OCI-LY7 (cell line): ENCODE data around the gene DCC. TPM values are rescaled to one million over a fixed set of nuclear protein-coding genes. Genes with fewer than 3 reads are reported as not detected.

ENCODE experiments used
- BruUV-seq: library from RNA; stranded (reverse); fragments of 400-500 nt; replicated peaks from 2 replicates; lab custom pipeline; 2021; lab: Mats Ljungman, UMichigan
- CTCF ChIA-PET: fragments of 300-600 bp; sonication (Branson Sonifier 250); formaldehyde crosslinking; loops from one replicate; lab custom pipeline; 2022; ENCODE audit warnings: antibody characterized with exemption; ENCODE audit not compliant: unreplicated experiment; lab: Charles Lee
- POLR2A ChIA-PET: fragments of 300-600 bp; sonication (Branson Sonifier 250); formaldehyde crosslinking; loops from one replicate; lab custom pipeline; 2022; ENCODE audit warnings: antibody characterized with exemption; lab: Charles Lee
- DNase-seq: peaks from one replicate; pipeline ENCODE4 v3.0.0-alpha.2; 2015; ENCODE audit warnings: low spot score
- H2AFZ ChIP-seq: fragments of 200-600 bp; sonication (generic), shearing (Covaris generic); 2 replicates; pipeline ENCODE4 v1.6.1; 2014; ENCODE audit warnings: mild to moderate bottlenecking, antibody characterized with exemption, low read length, moderate library complexity
- H3K27ac ChIP-seq: fragments of 200-600 bp; sonication (generic); 2 replicates; pipeline ENCODE4 v1.5.1; 2014; ENCODE audit warnings: mixed run types, low read depth, mild to moderate bottlenecking, moderate library complexity, low read length, inconsistent platforms; ENCODE audit not compliant: poor library complexity, severe bottlenecking
- H3K36me3 ChIP-seq: fragments of 200-600 bp; sonication (generic); 2 replicates; pipeline ENCODE4 v1.6.1; 2014; ENCODE audit warnings: mild to moderate bottlenecking, antibody characterized with exemption, low read length, moderate library complexity, mixed read lengths; ENCODE audit not compliant: insufficient read depth
- H3K4me1 ChIP-seq: fragments of 200-600 bp; sonication (generic); 2 replicates; pipeline ENCODE4 v1.5.1; 2014; ENCODE audit warnings: mild to moderate bottlenecking, low read length; ENCODE audit not compliant: insufficient read depth, poor library complexity, severe bottlenecking
- H3K4me2 ChIP-seq: fragments of 200-600 bp; sonication (generic); 2 replicates; pipeline ENCODE4 v1.6.1; 2014; ENCODE audit warnings: mild to moderate bottlenecking, low read length
- H3K4me3 ChIP-seq: fragments of 200-600 bp; sonication (generic); 2 replicates; pipeline ENCODE4 v1.5.1; 2014; ENCODE audit warnings: mild to moderate bottlenecking, low read depth, low read length; ENCODE audit not compliant: poor library complexity, severe bottlenecking
- H3K79me2 ChIP-seq: fragments of 200-600 bp; sonication (generic); 2 replicates; pipeline ENCODE4 v1.6.1; 2016; ENCODE audit warnings: low read depth, mild to moderate bottlenecking, low read length, moderate library complexity, mixed read lengths; ENCODE audit not compliant: insufficient read depth
- H3K9me2 ChIP-seq: fragments of 200-600 bp; sonication (generic); 2 replicates; pipeline ENCODE4 v1.6.1; 2016; ENCODE audit warnings: mild to moderate bottlenecking, low read length, mixed read lengths; ENCODE audit not compliant: insufficient read depth
- H3K9me3 ChIP-seq: fragments of 200-600 bp; sonication (generic); 2 replicates; pipeline ENCODE4 v1.6.1; 2014; ENCODE audit warnings: mild to moderate bottlenecking, mixed run types, low read length, mixed read lengths
- H4K20me1 ChIP-seq: fragments of 200-600 bp; sonication (generic); 2 replicates; pipeline ENCODE4 v1.6.1; 2014; ENCODE audit warnings: mild to moderate bottlenecking, antibody characterized with exemption, low read length, moderate library complexity, mixed read lengths; ENCODE audit not compliant: insufficient read depth
- EZH2phosphoT487 ChIP-seq: fragments of 200-600 bp; sonication (generic); IDR thresholded peaks from 2 replicates; pipeline ENCODE4 v1.6.1; 2018; ENCODE audit warnings: low read depth, borderline replicate concordance, mild to moderate bottlenecking, mixed run types, antibody characterized with exemption, low read length, moderate library complexity, mixed read lengths
- intact Hi-C: fragments of 100-400 bp; cut with micrococcal nuclease; formaldehyde crosslinking; loops from one replicate; pipeline ENCODE4 v1.10.0; 2022; ENCODE audit not compliant: unreplicated experiment
- total RNA-seq, 2 experiments: library from RNA; depleted of rRNA in 1 of 2; stranded (reverse); fragments of >200 nt in 1 of 2; shearing (Covaris generic) in 1 of 2; gene quantifications; 2 replicates each; pipeline ENCODE4 v1.2.3, GENCODE V29; 2014 to 2022
- TF ChIP-seq, protein P1 (sequence below): fragments of 200-600 bp; sonication (generic); conservative IDR thresholded peaks from 2 replicates; pipeline ENCODE4 v1.5.1; 2014; ENCODE audit warnings: mild to moderate bottlenecking, antibody characterized with exemption, low read length, moderate library complexity, mixed read lengths

DCC gene
- total RNA-seq, 2 experiments from 2014 or later: not detected

DNA sequence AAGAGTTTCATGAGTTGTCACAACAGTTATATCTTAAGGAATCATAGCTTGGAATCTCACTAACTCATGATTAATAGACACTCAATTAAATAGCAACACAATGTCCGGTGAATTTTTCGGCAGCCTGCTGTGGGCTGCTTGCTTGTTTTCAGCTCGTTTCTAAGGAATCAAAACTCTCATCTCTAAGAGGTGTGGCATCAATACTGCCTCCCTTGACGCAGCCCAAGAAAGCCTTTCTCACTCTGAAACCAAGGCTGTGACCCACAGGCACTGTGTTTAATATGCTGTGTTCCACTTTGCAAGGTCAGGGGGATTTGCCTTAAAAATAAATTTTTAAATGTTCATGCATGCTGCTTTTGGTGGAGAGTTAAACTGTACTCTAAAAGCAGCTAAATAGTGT lies 5.4 kb downstream of the DCC start:
- H3K27ac ChIP-seq: no peak overlapping the region
- H3K4me3 ChIP-seq: no peak overlapping the region
- no peaks in the 10 kb centered on the region for H3K36me3 ChIP-seq
- H3K4me1 ChIP-seq: no peaks in the 10 kb centered on the region
- ChIA-PET POLR2A (no interaction called here), CTCF (no interaction called here)
- DNase-seq: no peak
- H2AFZ ChIP-seq: no peak overlapping the region
- no peaks in the 10 kb centered on the region for H3K9me3 ChIP-seq
- no peaks in the 10 kb centered on the region for H3K79me2 ChIP-seq
- H4K20me1 ChIP-seq: no peaks in the 10 kb centered on the region
- intact Hi-C loops: no loop called here
- no peak overlapping the region for H3K4me2 ChIP-seq
- no TSS peak for BruUV-seq
- H3K9me2 ChIP-seq: no peaks in the 10 kb centered on the region
- TF ChIP-seq, protein P1, sequence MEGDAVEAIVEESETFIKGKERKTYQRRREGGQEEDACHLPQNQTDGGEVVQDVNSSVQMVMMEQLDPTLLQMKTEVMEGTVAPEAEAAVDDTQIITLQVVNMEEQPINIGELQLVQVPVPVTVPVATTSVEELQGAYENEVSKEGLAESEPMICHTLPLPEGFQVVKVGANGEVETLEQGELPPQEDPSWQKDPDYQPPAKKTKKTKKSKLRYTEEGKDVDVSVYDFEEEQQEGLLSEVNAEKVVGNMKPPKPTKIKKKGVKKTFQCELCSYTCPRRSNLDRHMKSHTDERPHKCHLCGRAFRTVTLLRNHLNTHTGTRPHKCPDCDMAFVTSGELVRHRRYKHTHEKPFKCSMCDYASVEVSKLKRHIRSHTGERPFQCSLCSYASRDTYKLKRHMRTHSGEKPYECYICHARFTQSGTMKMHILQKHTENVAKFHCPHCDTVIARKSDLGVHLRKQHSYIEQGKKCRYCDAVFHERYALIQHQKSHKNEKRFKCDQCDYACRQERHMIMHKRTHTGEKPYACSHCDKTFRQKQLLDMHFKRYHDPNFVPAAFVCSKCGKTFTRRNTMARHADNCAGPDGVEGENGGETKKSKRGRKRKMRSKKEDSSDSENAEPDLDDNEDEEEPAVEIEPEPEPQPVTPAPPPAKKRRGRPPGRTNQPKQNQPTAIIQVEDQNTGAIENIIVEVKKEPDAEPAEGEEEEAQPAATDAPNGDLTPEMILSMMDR: no peak
- no peak for TF ChIP-seq EZH2phosphoT487

DNA sequence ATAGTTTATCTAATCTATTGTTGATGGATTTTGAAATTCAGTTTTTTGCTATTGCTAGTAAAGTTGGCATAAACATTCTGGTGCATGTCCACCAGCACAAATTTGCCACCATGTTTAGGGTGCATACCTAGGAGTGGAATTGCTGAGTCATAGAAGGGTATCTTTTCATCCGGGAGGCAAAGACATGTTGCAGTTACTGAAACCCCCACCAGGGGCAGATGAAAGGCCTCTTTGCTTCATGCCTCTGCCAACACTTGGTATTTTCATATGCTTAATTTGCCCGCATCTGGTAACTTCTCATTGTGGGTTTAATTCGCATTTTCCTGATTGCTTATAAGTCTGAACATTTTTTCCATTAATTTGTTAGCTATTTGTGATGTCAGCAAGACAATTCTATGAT lies 8.2 kb downstream of the DCC start:
- ChIA-PET CTCF (no interaction called here), POLR2A (no interaction called here)
- peak; percentile 7 for DNase-seq
- no peak overlapping the region for H2AFZ ChIP-seq
- H3K79me2 ChIP-seq: no peaks in the 10 kb centered on the region
- BruUV-seq: no TSS peak
- no peaks in the 10 kb centered on the region for H3K36me3 ChIP-seq
- no peak overlapping the region for H3K4me2 ChIP-seq
- no peak overlapping the region for H3K4me3 ChIP-seq
- intact Hi-C loops: no loop called here
- H3K4me1 ChIP-seq: no peaks in the 10 kb centered on the region
- TF ChIP-seq EZH2phosphoT487: no peak
- TF ChIP-seq, protein P1: peak; percentile 45
- H3K9me3 ChIP-seq: no peaks in the 10 kb centered on the region
- no peak overlapping the region for H3K27ac ChIP-seq
- no peaks in the 10 kb centered on the region for H4K20me1 ChIP-seq
- H3K9me2 ChIP-seq: no peaks in the 10 kb centered on the region

DNA sequence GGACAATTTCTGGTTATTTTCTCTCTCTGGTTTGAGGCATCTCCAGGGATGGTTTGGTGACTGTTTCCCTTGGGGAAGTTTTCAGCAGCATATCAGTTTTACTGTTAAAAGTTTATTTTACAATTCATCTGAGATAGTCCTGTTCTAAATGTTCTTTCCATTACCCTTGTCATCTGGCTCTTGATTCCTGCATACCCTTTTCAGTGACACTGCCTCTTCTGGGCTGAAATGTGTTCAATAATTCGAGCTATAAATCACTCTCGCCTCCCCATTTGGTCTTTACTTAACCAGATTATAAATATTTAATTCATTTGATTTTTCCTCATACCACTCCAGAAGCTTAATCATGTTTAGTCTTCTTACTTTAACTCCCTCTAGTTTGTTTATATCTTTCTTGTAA lies 9.5 kb downstream of the DCC start:
- intact Hi-C loops: no loop called here
- H3K4me2 ChIP-seq: no peak overlapping the region
- no peak overlapping the region for H3K27ac ChIP-seq
- no peaks in the 10 kb centered on the region for H3K9me3 ChIP-seq
- H3K9me2 ChIP-seq: no peaks in the 10 kb centered on the region
- H3K79me2 ChIP-seq: no peaks in the 10 kb centered on the region
- BruUV-seq: no TSS peak
- H4K20me1 ChIP-seq: no peaks in the 10 kb centered on the region
- no peaks in the 10 kb centered on the region for H3K4me1 ChIP-seq
- H3K36me3 ChIP-seq: no peaks in the 10 kb centered on the region
- H2AFZ ChIP-seq: no peak overlapping the region
- DNase-seq: no peak
- TF ChIP-seq, protein P1: no peak
- TF ChIP-seq EZH2phosphoT487: no peak
- POLR2A ChIA-PET: no interaction called here
- H3K4me3 ChIP-seq: no peak overlapping the region
- CTCF ChIA-PET: no interaction called here
